ENCODE measurements around the gene CETN2.

Gene CETN2

GRCh38 chrX:152823657-152824056, 6.9 kb downstream of the CETN2 start:
- Histone ChIP-seq H3K9ac (ENCODE audit: low read length) (no peak overlapping the region), H3K4me1 (ENCODE audit: control insufficient read depth, insufficient read depth, low read length) (no peaks in the 10 kb centered on the region), H3K36me3 (ENCODE audit: control insufficient read depth, insufficient read depth, low read length) (no peaks in the 10 kb centered on the region), H3K9me3 (ENCODE audit: control insufficient read depth, low read length) (no peaks in the 10 kb centered on the region), H3K27me3 (ENCODE audit: control insufficient read depth, insufficient read depth, low read length) (no peaks in the 10 kb centered on the region), H3K4me3 (ENCODE audit: low read length) (no peak overlapping the region)

DNA sequence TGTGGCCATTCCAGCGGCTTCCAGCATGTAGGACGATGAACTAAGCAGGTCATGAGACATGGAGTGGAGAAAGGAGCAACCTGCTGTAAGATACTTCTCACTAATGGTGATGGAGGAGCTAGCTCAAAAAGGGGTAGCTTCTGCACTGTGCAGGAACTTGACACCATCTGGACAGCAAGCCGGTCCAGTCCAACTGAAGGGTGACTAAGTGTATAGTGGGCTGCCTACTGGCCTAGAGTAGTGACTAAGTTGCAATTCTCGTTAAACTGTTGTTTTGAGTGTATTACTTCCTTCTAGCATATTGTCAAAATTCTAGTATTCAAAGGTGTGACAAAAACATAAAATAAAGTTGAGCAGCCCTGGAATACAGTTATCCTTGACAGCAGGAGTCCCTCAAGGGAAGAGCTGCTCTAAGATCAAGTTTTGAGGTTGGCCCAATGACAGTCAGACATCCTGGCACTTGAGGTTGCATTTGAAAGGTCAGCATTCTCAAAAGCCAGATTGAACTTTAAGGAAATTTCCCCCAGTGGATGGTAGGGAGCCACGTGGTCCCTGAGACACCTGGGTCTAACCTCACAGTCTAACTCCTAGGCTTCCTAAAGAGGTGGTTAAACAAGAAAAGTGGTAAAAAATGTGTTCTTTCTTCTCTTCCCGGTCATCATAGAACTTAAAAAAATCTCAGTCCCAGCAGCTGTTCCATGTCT, 8.0 kb downstream of the CETN2 start:
- Histone ChIP-seq H3K27me3 (ENCODE audit: control insufficient read depth, insufficient read depth, low read length) (no peaks in the 10 kb centered on the region), H3K9ac (ENCODE audit: low read length) (no peak overlapping the region), H3K9me3 (ENCODE audit: control insufficient read depth, low read length) (no peaks in the 10 kb centered on the region), H3K36me3 (ENCODE audit: control insufficient read depth, insufficient read depth, low read length) (no peaks in the 10 kb centered on the region), H3K4me1 (ENCODE audit: control insufficient read depth, insufficient read depth, low read length) (no peaks in the 10 kb centered on the region), H3K4me3 (ENCODE audit: low read length) (no peak overlapping the region)

DNA sequence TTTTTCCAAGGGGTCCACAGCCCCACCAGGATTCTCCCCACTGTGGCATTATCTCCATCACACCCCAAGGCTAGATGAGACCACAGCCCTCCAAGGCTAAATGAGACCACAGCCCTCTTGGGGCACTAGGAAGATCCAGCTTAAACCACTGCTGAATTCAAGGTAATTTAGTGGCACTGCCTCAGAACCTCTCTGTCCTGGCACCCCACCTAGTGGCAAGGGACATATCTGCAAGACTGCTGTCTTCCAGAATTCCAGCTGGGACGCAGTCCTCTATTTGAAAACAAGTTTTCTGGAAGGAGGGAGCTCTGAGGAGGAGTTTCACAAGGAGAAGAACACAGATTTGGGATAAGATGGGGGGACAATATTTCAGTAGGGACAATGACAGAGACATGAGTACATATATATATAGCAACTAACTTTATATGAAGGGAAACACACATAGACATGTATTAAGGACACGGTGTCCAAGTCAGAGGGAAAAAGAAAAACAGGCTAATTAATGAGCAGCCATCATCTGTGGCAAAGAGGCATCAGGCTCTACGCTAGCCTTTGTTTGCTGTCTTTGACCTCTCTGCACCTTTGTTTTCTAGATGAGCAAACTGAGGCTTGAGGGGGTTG, 9.3 kb downstream of the CETN2 start:
- Histone ChIP-seq H3K27me3 (ENCODE audit: control insufficient read depth, insufficient read depth, low read length) (no peaks in the 10 kb centered on the region), H3K4me3 (ENCODE audit: low read length) (no peak overlapping the region), H3K9me3 (ENCODE audit: control insufficient read depth, low read length) (no peaks in the 10 kb centered on the region), H3K36me3 (ENCODE audit: control insufficient read depth, insufficient read depth, low read length) (no peaks in the 10 kb centered on the region), H3K4me1 (ENCODE audit: control insufficient read depth, insufficient read depth, low read length) (no peaks in the 10 kb centered on the region), H3K9ac (ENCODE audit: low read length) (no peak overlapping the region)

DNA sequence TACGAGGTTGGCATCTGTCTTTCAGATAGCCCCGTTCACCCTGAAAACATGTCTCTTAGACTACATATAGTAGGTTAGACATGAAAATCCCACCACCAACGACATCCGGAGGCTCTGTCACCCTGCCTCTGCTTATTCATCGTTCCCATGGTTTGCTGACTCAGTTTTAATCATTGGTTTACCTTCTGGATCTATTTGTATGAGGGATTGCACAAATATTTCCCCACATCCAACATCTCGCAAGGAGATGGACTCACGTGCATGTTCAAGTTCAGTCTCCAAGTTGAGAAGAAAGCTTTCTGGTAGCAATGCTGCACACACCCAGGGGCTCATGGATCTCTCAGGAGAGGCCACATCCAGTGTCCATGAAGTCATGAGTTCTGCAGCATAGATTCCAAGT, 10.8 kb downstream of the CETN2 start:
- Histone ChIP-seq H3K9ac (ENCODE audit: low read length) (no peak overlapping the region), H3K4me1 (ENCODE audit: control insufficient read depth, insufficient read depth, low read length) (no peaks in the 10 kb centered on the region), H3K36me3 (ENCODE audit: control insufficient read depth, insufficient read depth, low read length) (no peaks in the 10 kb centered on the region), H3K9me3 (ENCODE audit: control insufficient read depth, low read length) (no peaks in the 10 kb centered on the region), H3K4me3 (ENCODE audit: low read length) (no peak overlapping the region), H3K27me3 (ENCODE audit: control insufficient read depth, insufficient read depth, low read length) (no peaks in the 10 kb centered on the region)

DNA sequence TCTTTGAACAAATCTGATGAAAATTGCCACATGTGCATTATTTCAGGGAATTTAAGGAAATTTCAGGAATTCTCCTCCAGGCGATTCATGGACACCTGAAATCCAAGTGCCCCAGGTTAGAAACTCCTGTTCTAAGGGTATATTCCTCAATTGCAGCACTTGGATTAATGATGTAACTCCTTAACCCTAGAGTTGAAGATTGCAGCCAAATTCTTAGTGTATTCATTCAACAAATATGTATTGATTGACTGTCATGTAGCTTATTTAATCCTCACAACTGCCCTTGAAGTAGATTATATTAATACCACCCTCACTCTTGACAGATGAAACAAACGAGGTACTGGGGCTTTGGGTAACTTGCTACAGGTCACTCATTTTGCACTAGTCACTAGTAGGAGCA, 11.3 kb downstream of the CETN2 start:
- Histone ChIP-seq H3K9me3 (ENCODE audit: control insufficient read depth, low read length) (no peaks in the 10 kb centered on the region), H3K9ac (ENCODE audit: low read length) (no peak overlapping the region), H3K4me1 (ENCODE audit: control insufficient read depth, insufficient read depth, low read length) (no peaks in the 10 kb centered on the region), H3K36me3 (ENCODE audit: control insufficient read depth, insufficient read depth, low read length) (no peaks in the 10 kb centered on the region), H3K4me3 (ENCODE audit: low read length) (no peak overlapping the region), H3K27me3 (ENCODE audit: control insufficient read depth, insufficient read depth, low read length) (no peaks in the 10 kb centered on the region)

DNA sequence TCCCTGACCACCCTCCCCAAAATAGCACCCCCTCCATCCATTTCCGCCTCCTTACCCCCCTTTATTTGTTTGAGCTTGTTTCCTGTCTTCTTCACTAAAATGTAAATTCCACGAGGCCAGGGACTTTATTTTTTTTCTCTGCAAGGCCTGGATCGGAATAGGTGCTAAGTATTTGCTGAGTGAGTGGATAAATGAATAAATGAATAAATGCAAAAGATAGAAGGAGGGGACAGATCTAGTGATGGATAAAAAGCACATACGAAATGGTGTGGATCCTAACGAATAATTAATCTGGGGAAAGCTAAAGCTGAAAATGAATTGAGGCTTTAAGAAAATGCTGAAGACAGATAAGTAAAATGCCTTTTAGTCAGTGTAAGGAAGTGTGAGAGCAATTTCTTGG, 12.2 kb downstream of the CETN2 start:
- Histone ChIP-seq H3K4me3 (ENCODE audit: low read length) (no peak overlapping the region), H3K27me3 (ENCODE audit: control insufficient read depth, insufficient read depth, low read length) (no peaks in the 10 kb centered on the region), H3K36me3 (ENCODE audit: control insufficient read depth, insufficient read depth, low read length) (no peaks in the 10 kb centered on the region), H3K9me3 (ENCODE audit: control insufficient read depth, low read length) (no peaks in the 10 kb centered on the region), H3K9ac (ENCODE audit: low read length) (no peak overlapping the region), H3K4me1 (ENCODE audit: control insufficient read depth, insufficient read depth, low read length) (no peaks in the 10 kb centered on the region)

GRCh38 chrX:152817078-152817764, 13.3 kb downstream of the CETN2 start:
- Histone ChIP-seq H3K9me3 (ENCODE audit: control insufficient read depth, low read length) (no peaks in the 10 kb centered on the region), H3K4me1 (ENCODE audit: control insufficient read depth, insufficient read depth, low read length) (no peaks in the 10 kb centered on the region), H3K9ac (ENCODE audit: low read length) (no peak overlapping the region), H3K4me3 (ENCODE audit: low read length) (no peak overlapping the region), H3K27me3 (ENCODE audit: control insufficient read depth, insufficient read depth, low read length) (no peaks in the 10 kb centered on the region), H3K36me3 (ENCODE audit: control insufficient read depth, insufficient read depth, low read length) (no peaks in the 10 kb centered on the region)

- Histone ChIP-seq H3K4me3 (ENCODE audit: low read length) (no peak overlapping the region), H3K4me1 (ENCODE audit: control insufficient read depth, insufficient read depth, low read length) (no peaks in the 10 kb centered on the region), H3K36me3 (ENCODE audit: control insufficient read depth, insufficient read depth, low read length) (no peaks in the 10 kb centered on the region), H3K27me3 (ENCODE audit: control insufficient read depth, insufficient read depth, low read length) (no peaks in the 10 kb centered on the region), H3K9ac (ENCODE audit: low read length) (no peak overlapping the region), H3K9me3 (ENCODE audit: control insufficient read depth, low read length) (no peaks in the 10 kb centered on the region)
Observed at GRCh38 chrX:152814048-152814447, 16.5 kb downstream of the CETN2 start.

GRCh38 chrX:152813206-152813605, 17.4 kb downstream of the CETN2 start:
- no peaks in the 10 kb centered on the region for H3K4me1 ChIP-seq (ENCODE audit: control insufficient read depth, insufficient read depth, low read length)
- H3K4me3 ChIP-seq (ENCODE audit: low read length) = no peak overlapping the region
- H3K9ac ChIP-seq (ENCODE audit: low read length) = no peak overlapping the region
- no peaks in the 10 kb centered on the region for H3K27me3 ChIP-seq (ENCODE audit: control insufficient read depth, insufficient read depth, low read length)
- H3K36me3 ChIP-seq (ENCODE audit: control insufficient read depth, insufficient read depth, low read length) = no peaks in the 10 kb centered on the region
- H3K9me3 ChIP-seq (ENCODE audit: control insufficient read depth, low read length) = no peaks in the 10 kb centered on the region

DNA sequence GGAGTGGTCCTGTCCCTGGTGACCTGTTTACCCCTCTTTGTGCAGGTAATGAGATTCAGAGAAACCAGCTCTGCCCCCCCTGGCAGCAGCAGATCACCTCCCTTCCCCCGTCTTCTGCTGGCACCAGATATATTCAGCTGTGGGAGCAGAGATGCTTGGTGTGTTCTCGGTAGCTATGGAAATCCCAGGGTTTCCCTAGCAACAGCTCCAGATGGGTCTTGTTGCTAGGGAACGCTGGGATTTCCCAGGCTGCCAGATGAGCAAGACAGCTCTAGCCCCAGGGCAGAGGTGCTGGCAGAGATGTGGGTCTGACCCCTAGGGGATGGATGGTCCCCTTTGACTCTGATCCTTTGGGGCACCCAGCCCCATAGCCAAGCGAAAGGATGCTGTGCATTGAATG, 20.2 kb downstream of the CETN2 start:
- H3K4me3 ChIP-seq (ENCODE audit: low read length) = no peak overlapping the region
- no peak overlapping the region for H3K9ac ChIP-seq (ENCODE audit: low read length)
- H3K9me3 ChIP-seq (ENCODE audit: control insufficient read depth, low read length) = no peaks in the 10 kb centered on the region
- H3K36me3 ChIP-seq (ENCODE audit: control insufficient read depth, insufficient read depth, low read length) = no peaks in the 10 kb centered on the region
- H3K4me1 ChIP-seq (ENCODE audit: control insufficient read depth, insufficient read depth, low read length) = no peaks in the 10 kb centered on the region
- no peaks in the 10 kb centered on the region for H3K27me3 ChIP-seq (ENCODE audit: control insufficient read depth, insufficient read depth, low read length)

- no peaks in the 10 kb centered on the region for H3K36me3 ChIP-seq (ENCODE audit: control insufficient read depth, insufficient read depth, low read length)
- no peaks in the 10 kb centered on the region for H3K4me1 ChIP-seq (ENCODE audit: control insufficient read depth, insufficient read depth, low read length)
- no peaks in the 10 kb centered on the region for H3K27me3 ChIP-seq (ENCODE audit: control insufficient read depth, insufficient read depth, low read length)
- no peak overlapping the region for H3K9ac ChIP-seq (ENCODE audit: low read length)
- no peak overlapping the region for H3K4me3 ChIP-seq (ENCODE audit: low read length)
- H3K9me3 ChIP-seq (ENCODE audit: control insufficient read depth, low read length) = no peaks in the 10 kb centered on the region
Observed at GRCh38 chrX:152806035-152806434, 24.5 kb downstream of the CETN2 start.

DNA sequence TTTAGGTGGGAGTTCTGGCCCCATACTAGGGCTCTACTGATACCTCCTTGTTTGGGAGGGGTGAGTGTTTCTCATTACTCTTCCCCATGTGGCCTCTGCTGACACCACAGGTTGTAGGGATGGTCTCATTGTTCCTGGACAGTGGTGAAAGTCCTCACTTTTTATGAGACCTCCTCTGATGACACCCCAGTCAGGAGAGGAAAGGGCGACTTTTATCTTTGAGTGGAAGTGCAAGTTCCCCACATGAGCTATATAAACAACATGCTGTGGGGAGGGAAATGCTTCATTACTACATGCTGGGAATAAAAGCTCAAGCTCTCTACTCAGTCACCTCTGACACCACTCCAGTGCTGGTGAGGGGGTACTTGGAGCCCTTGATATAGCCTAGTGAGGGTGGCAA, 31.6 kb downstream of the CETN2 start:
- H3K4me3 ChIP-seq (ENCODE audit: low read length) = no peak overlapping the region
- H3K27me3 ChIP-seq (ENCODE audit: control insufficient read depth, insufficient read depth, low read length) = no peaks in the 10 kb centered on the region
- H3K9ac ChIP-seq (ENCODE audit: low read length) = no peak overlapping the region
- no peaks in the 10 kb centered on the region for H3K9me3 ChIP-seq (ENCODE audit: control insufficient read depth, low read length)
- H3K36me3 ChIP-seq (ENCODE audit: control insufficient read depth, insufficient read depth, low read length) = no peaks in the 10 kb centered on the region
- no peaks in the 10 kb centered on the region for H3K4me1 ChIP-seq (ENCODE audit: control insufficient read depth, insufficient read depth, low read length)
